Measurements from ENCODE around the gene HS3ST4. TPM values are rescaled to one million over a fixed set of nuclear protein-coding genes. Genes with fewer than 3 reads are reported as not detected.
"Not testable (repeated sequence)": the region's sequence is repeated elsewhere in the genome, so short reads cannot be mapped to it uniquely, and the experiment has no call there.

HS3ST4 gene
- total and polyA plus RNA-seq, 2 donors (not counting 1 experiment from before 2014, with no cell fraction given) = not detected

- ATAC-seq (ENCODE audit: low read depth) = no peak
Measured at GRCh38 chr16:26091511-26091910, 399.8 kb downstream of the HS3ST4 start.

DNA sequence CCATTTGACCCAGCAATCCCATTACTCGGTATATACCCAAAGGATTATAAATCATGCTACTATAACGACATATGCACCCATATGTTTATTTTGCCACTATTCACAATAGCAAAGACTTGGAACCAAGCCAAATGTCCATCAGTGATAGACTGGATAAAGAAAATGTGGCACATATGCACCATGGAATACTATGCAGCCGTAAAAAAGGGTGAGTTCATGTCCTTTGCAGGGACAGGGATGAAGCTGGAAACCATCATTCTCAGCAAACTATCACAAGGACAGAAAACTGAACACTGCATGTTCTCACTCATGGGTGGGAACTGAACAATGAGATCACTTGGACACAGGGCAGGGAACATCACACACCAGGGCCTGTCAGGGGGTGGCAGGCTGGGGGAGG lies 406.4 kb downstream of the HS3ST4 start:
- H3K4me3 Mint-ChIP-seq; POLR2A ChIA-PET; intact Hi-C loops (cut with micrococcal nuclease); H3K9ac ChIP-seq (ENCODE audit: low read length); H3K36me3 ChIP-seq (replicated peaks in 1 of 2; ENCODE audit: control extremely low read depth in 1 of 2, control insufficient read depth in 1 of 2, extremely low read depth in 1 of 2, insufficient read depth in 2 of 2, low read length in 1 of 2); H3K27me3 Mint-ChIP-seq; H3K4me2 ChIP-seq (replicated peaks; ENCODE audit: low read depth, low read length, poor library complexity, severe bottlenecking); ATAC-seq (ENCODE audit: low read depth); H3K79me2 ChIP-seq (ENCODE audit: control insufficient read depth, insufficient read depth, low read length); H3K4me1 Mint-ChIP-seq; H3K27ac Mint-ChIP-seq; H2AFZ ChIP-seq (ENCODE audit: insufficient read depth, low read depth, low read length, poor library complexity, severe bottlenecking); H4K20me1 ChIP-seq (ENCODE audit: control insufficient read depth, insufficient read depth, low read length, poor library complexity, severe bottlenecking); H3K27me3 ChIP-seq (replicated peaks in 1 of 4; ENCODE audit: control extremely low read depth in 1 of 4, control insufficient read depth in 3 of 4, insufficient read depth in 4 of 4, low read length in 3 of 4); H3K9me3 ChIP-seq (ENCODE audit: control extremely low read depth in 1 of 3, control insufficient read depth in 2 of 3, insufficient read depth in 1 of 3, low read length in 2 of 3); DNase-seq; H3K4me1 ChIP-seq (ENCODE audit: control insufficient read depth in 2 of 2, insufficient read depth in 2 of 2, low read length in 2 of 2); H3K4me3 ChIP-seq (ENCODE audit: control extremely low read depth in 1 of 5, extremely low read depth in 1 of 5, insufficient read depth in 1 of 5, low read depth in 2 of 5, low read length in 4 of 5); H3K9me3 Mint-ChIP-seq (ENCODE audit: insufficient read depth); H3K27ac ChIP-seq (ENCODE audit: low read length in 2 of 2); CTCF ChIA-PET: not testable (repeated sequence)
- 80% methylated on average over 1 of the region's 3 CpGs for WGBS (ENCODE audit: insufficient coverage)

More at GRCh38 chr16:26091511-26091910, 399.8 kb downstream of the HS3ST4 start:
- intact Hi-C loops (cut with micrococcal nuclease) = no loop called here
- WGBS (ENCODE audit: insufficient coverage) = no CpG with 5 or more reads among the region's 1 CpG
- Histone ChIP-seq H3K27ac (ENCODE audit: low read length in 2 of 2) (no peak overlapping the region), H3K4me2 (replicated peaks; ENCODE audit: low read depth, low read length, poor library complexity, severe bottlenecking) (no peak overlapping the region), H3K4me1 (ENCODE audit: control insufficient read depth in 2 of 2, insufficient read depth in 2 of 2, low read length in 2 of 2) (no peaks in the 10 kb centered on the region), H3K9me3 (ENCODE audit: control extremely low read depth in 1 of 3, control insufficient read depth in 2 of 3, insufficient read depth in 1 of 3, low read length in 2 of 3) (no peaks in the 10 kb centered on the region), H3K79me2 (ENCODE audit: control insufficient read depth, insufficient read depth, low read length) (no peaks in the 10 kb centered on the region), H3K36me3 (replicated peaks in 1 of 2; ENCODE audit: control extremely low read depth in 1 of 2, control insufficient read depth in 1 of 2, extremely low read depth in 1 of 2, insufficient read depth in 2 of 2, low read length in 1 of 2) (no peaks in the 10 kb centered on the region), H3K4me3 (ENCODE audit: control extremely low read depth in 1 of 5, extremely low read depth in 1 of 5, insufficient read depth in 1 of 5, low read depth in 2 of 5, low read length in 4 of 5) (no peak overlapping the region), H3K9ac (ENCODE audit: low read length) (no peak overlapping the region), H4K20me1 (ENCODE audit: control insufficient read depth, insufficient read depth, low read length, poor library complexity, severe bottlenecking) (no peaks in the 10 kb centered on the region), H3K27me3 (replicated peaks in 1 of 4; ENCODE audit: control extremely low read depth in 1 of 4, control insufficient read depth in 3 of 4, insufficient read depth in 4 of 4, low read length in 3 of 4) (no peaks in the 10 kb centered on the region), H2AFZ (ENCODE audit: insufficient read depth, low read depth, low read length, poor library complexity, severe bottlenecking) (no peak overlapping the region)
- POLR2A ChIA-PET = no interaction called here
- Mint-ChIP-seq H3K27ac (no peak overlapping the region), H3K4me1 (no peaks in the 10 kb centered on the region), H3K27me3 (peaks cover 20% of the 10 kb centered on the region), H3K9me3 (ENCODE audit: insufficient read depth) (no peaks in the 10 kb centered on the region), H3K4me3 (no peak overlapping the region)
- CTCF ChIA-PET = no interaction called here
- DNase-seq = no peak
- TF ChIP-seq EZH2 (IDR thresholded peaks at IDR 0.05; ENCODE audit: borderline replicate concordance, insufficient read depth, low read depth, low read length, poor library complexity, severe bottlenecking) = no peak
- TF ChIP-seq, protein P1, sequence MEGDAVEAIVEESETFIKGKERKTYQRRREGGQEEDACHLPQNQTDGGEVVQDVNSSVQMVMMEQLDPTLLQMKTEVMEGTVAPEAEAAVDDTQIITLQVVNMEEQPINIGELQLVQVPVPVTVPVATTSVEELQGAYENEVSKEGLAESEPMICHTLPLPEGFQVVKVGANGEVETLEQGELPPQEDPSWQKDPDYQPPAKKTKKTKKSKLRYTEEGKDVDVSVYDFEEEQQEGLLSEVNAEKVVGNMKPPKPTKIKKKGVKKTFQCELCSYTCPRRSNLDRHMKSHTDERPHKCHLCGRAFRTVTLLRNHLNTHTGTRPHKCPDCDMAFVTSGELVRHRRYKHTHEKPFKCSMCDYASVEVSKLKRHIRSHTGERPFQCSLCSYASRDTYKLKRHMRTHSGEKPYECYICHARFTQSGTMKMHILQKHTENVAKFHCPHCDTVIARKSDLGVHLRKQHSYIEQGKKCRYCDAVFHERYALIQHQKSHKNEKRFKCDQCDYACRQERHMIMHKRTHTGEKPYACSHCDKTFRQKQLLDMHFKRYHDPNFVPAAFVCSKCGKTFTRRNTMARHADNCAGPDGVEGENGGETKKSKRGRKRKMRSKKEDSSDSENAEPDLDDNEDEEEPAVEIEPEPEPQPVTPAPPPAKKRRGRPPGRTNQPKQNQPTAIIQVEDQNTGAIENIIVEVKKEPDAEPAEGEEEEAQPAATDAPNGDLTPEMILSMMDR (IDR thresholded peaks at IDR 0.05) = no peak

Data from B cell (primary cell).